GM23338 (cell line): Measurements from ENCODE around the gene DIP2B. TPM values are rescaled to one million over a fixed set of nuclear protein-coding genes. Genes with fewer than 3 reads are reported as not detected.

Experiments
- ATAC-seq: fragments of 200-7000 bp; cut with Tn5 transposase; 3 replicates; pipeline ENCODE4 v1.9.1; 2020
- DNase-seq: peaks from one replicate; pipeline ENCODE4 v3.0.0-alpha.2; 2015; ENCODE audit warnings: low spot score
- H2AFZ ChIP-seq: fragments of 200-600 bp; sonication (generic); 2 replicates; pipeline ENCODE4 v1.8.0; 2016; ENCODE audit warnings: antibody characterized with exemption, mild to moderate bottlenecking, moderate library complexity
- H3F3A ChIP-seq: fragments of 200-600 bp; sonication (generic); replicated peaks from 2 replicates; pipeline ENCODE4 v1.8.0; 2017; ENCODE audit warnings: antibody characterized with exemption, mixed run types, low read depth
- H3K27ac ChIP-seq: fragments of 200-600 bp; sonication (generic); 2 replicates; pipeline ENCODE4 v1.6.1; 2016; ENCODE audit warnings: low read depth
- H3K27me3 ChIP-seq: fragments of 200-600 bp; sonication (generic); 2 replicates; pipeline ENCODE4 v1.8.0; 2016; ENCODE audit warnings: mild to moderate bottlenecking, mixed run types, moderate library complexity; ENCODE audit not compliant: insufficient read depth
- H3K36me3 ChIP-seq: fragments of 200-600 bp; sonication (generic); 2 replicates; pipeline ENCODE4 v1.8.0; 2016; ENCODE audit warnings: mild to moderate bottlenecking; ENCODE audit not compliant: insufficient read depth
- H3K4me1 ChIP-seq: fragments of 200-600 bp; sonication (generic); 2 replicates; pipeline ENCODE4 v1.8.0; 2016; ENCODE audit warnings: mild to moderate bottlenecking, moderate library complexity; ENCODE audit not compliant: insufficient read depth
- H3K4me2 ChIP-seq: fragments of 200-600 bp; sonication (generic); 2 replicates; pipeline ENCODE4 v1.7.1; 2017; ENCODE audit warnings: mixed run types
- H3K4me3 ChIP-seq: fragments of 200-600 bp; sonication (generic); 2 replicates; pipeline ENCODE4 v1.6.1; 2016; ENCODE audit warnings: mixed run types
- H3K79me2 ChIP-seq: fragments of 200-600 bp; sonication (generic); replicated peaks from 2 replicates; pipeline ENCODE4 v1.8.0; 2017; ENCODE audit warnings: mild to moderate bottlenecking; ENCODE audit not compliant: insufficient read depth
- H3K9me2 ChIP-seq: fragments of 200-600 bp; sonication (generic); 2 replicates; pipeline ENCODE4 v1.8.0; 2017; ENCODE audit not compliant: insufficient read depth
- H4K20me1 ChIP-seq: fragments of 200-600 bp; sonication (generic); replicated peaks from 2 replicates; pipeline ENCODE4 v1.8.0; 2017; ENCODE audit warnings: mild to moderate bottlenecking; ENCODE audit not compliant: insufficient read depth
- H3K27ac Mint-ChIP-seq: 2 replicates; pipeline ENCODE4 v1.8.0; 2020; ENCODE audit warnings: inconsistent platforms, mild to moderate bottlenecking, moderate library complexity, mixed read lengths
- H3K27me3 Mint-ChIP-seq: 3 replicates; pipeline ENCODE4 v1.8.0; 2022; ENCODE audit warnings: low read depth, mild to moderate bottlenecking, moderate library complexity, mixed read lengths, inconsistent platforms; ENCODE audit not compliant: insufficient read depth, poor library complexity
- H3K36me3 Mint-ChIP-seq: 3 replicates; pipeline ENCODE4 v1.8.0; 2021; ENCODE audit warnings: low read depth, mild to moderate bottlenecking, inconsistent platforms, moderate library complexity, mixed read lengths
- H3K4me1 Mint-ChIP-seq: 3 replicates; pipeline ENCODE4 v1.8.0; 2020; ENCODE audit warnings: mild to moderate bottlenecking, inconsistent platforms, mixed read lengths
- H3K4me3 Mint-ChIP-seq: 3 replicates; pipeline ENCODE4 v1.8.0; 2021; ENCODE audit warnings: moderate library complexity, mild to moderate bottlenecking, inconsistent platforms, mixed read lengths
- H3K9me3 Mint-ChIP-seq: 3 replicates; pipeline ENCODE4 v1.8.0; 2020; ENCODE audit warnings: moderate library complexity, mild to moderate bottlenecking, inconsistent platforms, mixed read lengths
- CREB1 ChIP-seq: fragments of 250-450 bp; sonication (Bioruptor Pico); IDR thresholded peaks from 2 replicates; pipeline ENCODE4 v1.5.0; 2020; ENCODE audit warnings: low read depth, mild to moderate bottlenecking, moderate library complexity
- EZH2 ChIP-seq: fragments of 200-600 bp; sonication (generic); IDR thresholded peaks from one replicate; pipeline ENCODE4 v1.8.0; 2017; ENCODE audit warnings: antibody characterized with exemption, mild to moderate bottlenecking, low read depth; ENCODE audit not compliant: unreplicated experiment
- EZH2phosphoT487 ChIP-seq: fragments of 200-600 bp; sonication (generic); IDR thresholded peaks from one replicate; pipeline ENCODE4 v1.8.1; 2018; ENCODE audit warnings: antibody characterized with exemption; ENCODE audit not compliant: unreplicated experiment
- JUNB ChIP-seq: IDR thresholded peaks from one replicate; pipeline ENCODE4 v1.6.1; 2016; ENCODE audit warnings: antibody characterized with exemption; ENCODE audit not compliant: unreplicated experiment
- NANOG ChIP-seq: IDR thresholded peaks from 2 replicates; pipeline ENCODE4 v1.6.1; 2016; ENCODE audit warnings: antibody characterized with exemption, borderline replicate concordance
- POLR2AphosphoS5 ChIP-seq: IDR thresholded peaks from 2 replicates; pipeline ENCODE4 v1.6.1; 2016; ENCODE audit warnings: antibody characterized with exemption, low read depth
- STAT1 ChIP-seq: IDR thresholded peaks from one replicate; pipeline ENCODE4 v1.6.1; 2016; ENCODE audit warnings: antibody characterized with exemption; ENCODE audit not compliant: unreplicated experiment
- ZNF114 ChIP-seq: fragments of 250-450 bp; sonication (Bioruptor Pico); IDR thresholded peaks from 2 replicates; pipeline ENCODE4 v1.5.0; 2020; ENCODE audit warnings: mild to moderate bottlenecking, moderate library complexity
- ZNF331 ChIP-seq: fragments of 250-450 bp; sonication (Bioruptor Pico); IDR thresholded peaks from 2 replicates; pipeline ENCODE4 v1.5.0; 2020; ENCODE audit warnings: low read depth, mild to moderate bottlenecking, moderate library complexity
- polyA plus RNA-seq: library from polyadenylated mRNA; unstranded; fragments of >200 nt; fragmentation: Nextera tagmentation; extraction: Ambion mirVana; gene quantifications from 2 replicates; pipeline ENCODE4 v1.2.1, GENCODE V29; 2016
- total RNA-seq: library from RNA; depleted of rRNA; stranded (reverse); fragments of >200 nt; shearing (Covaris generic); gene quantifications from 2 replicates; pipeline ENCODE4 v1.2.3, GENCODE V29; 2014
- TF ChIP-seq, protein P1 (sequence below): IDR thresholded peaks from 2 replicates; pipeline ENCODE4 v1.6.1; 2016; ENCODE audit warnings: antibody characterized with exemption
- TF ChIP-seq, protein P2 (sequence below): IDR thresholded peaks from one replicate; pipeline ENCODE4 v1.6.1; 2018; ENCODE audit warnings: antibody characterized with exemption; ENCODE audit not compliant: unreplicated experiment
- TF ChIP-seq, protein P3 (sequence below), 2 experiments: fragments of 200-600 bp in 1 of 2; sonication (generic) in 1 of 2; conservative IDR thresholded peaks; 2 replicates each; pipeline versions ENCODE4 v1.5.1 to v1.6.1; 2016 to 2017; ENCODE audit warnings: antibody characterized with exemption in 2 of 2, low read depth in 2 of 2, mild to moderate bottlenecking in 2 of 2, moderate library complexity in 1 of 2
- TF ChIP-seq, protein P4 (sequence below): fragments of 250-450 bp; sonication (Bioruptor Pico); IDR thresholded peaks from 2 replicates; pipeline ENCODE4 v1.5.0; 2020; ENCODE audit warnings: mild to moderate bottlenecking, moderate library complexity

Gene DIP2B
- total and polyA plus RNA-seq, 2 experiments from 2014 or later = 8.0 to 36.4 TPM

DNA sequence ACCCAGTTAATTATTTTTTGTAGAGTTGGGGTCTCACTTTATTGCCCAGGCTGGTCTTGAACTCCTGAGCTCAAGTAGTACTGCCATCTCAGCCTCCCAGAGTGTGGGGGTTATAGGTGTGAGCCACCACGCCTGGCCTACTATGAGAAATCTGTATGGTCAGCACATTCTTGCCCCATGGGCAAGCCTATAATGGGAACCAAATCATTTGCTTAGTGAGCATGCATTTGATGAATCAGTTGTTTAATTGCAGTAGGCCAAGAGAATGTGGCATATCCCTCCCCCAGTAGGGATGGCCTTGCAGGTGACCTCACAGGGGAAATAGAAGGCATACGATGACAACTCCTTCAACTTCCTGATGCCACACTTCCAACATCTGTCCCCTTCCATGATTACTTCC, 122.7 kb downstream of the DIP2B start:
- ATAC-seq (no peak), DNase-seq (no peak)
- Histone ChIP-seq H3K4me2 (no peak overlapping the region), H3K9me2 (no peaks in the 10 kb centered on the region), H3K4me3 (no peak overlapping the region), H2AFZ (no peak overlapping the region), H4K20me1 (no peaks in the 10 kb centered on the region), H3K79me2 (peaks cover 16% of the 10 kb centered on the region), H3K36me3 (peaks cover 5% of the 10 kb centered on the region; the same call in 1 of the 2 replicates), H3K27me3 (no peaks in the 10 kb centered on the region), H3F3A (no peaks in the 10 kb centered on the region), H3K4me1 (peaks cover 13% of the 10 kb centered on the region), H3K27ac (no peak overlapping the region)
- peaks cover 22% of the 10 kb centered on the region for H3K4me1 Mint-ChIP-seq
- H3K36me3 Mint-ChIP-seq = peaks cover 20% of the 10 kb centered on the region
- H3K4me3 Mint-ChIP-seq = no peak overlapping the region
- TF ChIP-seq EZH2phosphoT487 (no peak), POLR2AphosphoS5 (no peak), EZH2 (no peak), CREB1 (no peak), ZNF114 (CRISPR knock-in tag) (no peak), STAT1 (no peak), JUNB (no peak), NANOG (no peak), ZNF331 (CRISPR knock-in tag) (no peak)
- TF ChIP-seq, protein P1, sequence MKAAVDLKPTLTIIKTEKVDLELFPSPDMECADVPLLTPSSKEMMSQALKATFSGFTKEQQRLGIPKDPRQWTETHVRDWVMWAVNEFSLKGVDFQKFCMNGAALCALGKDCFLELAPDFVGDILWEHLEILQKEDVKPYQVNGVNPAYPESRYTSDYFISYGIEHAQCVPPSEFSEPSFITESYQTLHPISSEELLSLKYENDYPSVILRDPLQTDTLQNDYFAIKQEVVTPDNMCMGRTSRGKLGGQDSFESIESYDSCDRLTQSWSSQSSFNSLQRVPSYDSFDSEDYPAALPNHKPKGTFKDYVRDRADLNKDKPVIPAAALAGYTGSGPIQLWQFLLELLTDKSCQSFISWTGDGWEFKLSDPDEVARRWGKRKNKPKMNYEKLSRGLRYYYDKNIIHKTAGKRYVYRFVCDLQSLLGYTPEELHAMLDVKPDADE = no peak
- TF ChIP-seq, protein P2, sequence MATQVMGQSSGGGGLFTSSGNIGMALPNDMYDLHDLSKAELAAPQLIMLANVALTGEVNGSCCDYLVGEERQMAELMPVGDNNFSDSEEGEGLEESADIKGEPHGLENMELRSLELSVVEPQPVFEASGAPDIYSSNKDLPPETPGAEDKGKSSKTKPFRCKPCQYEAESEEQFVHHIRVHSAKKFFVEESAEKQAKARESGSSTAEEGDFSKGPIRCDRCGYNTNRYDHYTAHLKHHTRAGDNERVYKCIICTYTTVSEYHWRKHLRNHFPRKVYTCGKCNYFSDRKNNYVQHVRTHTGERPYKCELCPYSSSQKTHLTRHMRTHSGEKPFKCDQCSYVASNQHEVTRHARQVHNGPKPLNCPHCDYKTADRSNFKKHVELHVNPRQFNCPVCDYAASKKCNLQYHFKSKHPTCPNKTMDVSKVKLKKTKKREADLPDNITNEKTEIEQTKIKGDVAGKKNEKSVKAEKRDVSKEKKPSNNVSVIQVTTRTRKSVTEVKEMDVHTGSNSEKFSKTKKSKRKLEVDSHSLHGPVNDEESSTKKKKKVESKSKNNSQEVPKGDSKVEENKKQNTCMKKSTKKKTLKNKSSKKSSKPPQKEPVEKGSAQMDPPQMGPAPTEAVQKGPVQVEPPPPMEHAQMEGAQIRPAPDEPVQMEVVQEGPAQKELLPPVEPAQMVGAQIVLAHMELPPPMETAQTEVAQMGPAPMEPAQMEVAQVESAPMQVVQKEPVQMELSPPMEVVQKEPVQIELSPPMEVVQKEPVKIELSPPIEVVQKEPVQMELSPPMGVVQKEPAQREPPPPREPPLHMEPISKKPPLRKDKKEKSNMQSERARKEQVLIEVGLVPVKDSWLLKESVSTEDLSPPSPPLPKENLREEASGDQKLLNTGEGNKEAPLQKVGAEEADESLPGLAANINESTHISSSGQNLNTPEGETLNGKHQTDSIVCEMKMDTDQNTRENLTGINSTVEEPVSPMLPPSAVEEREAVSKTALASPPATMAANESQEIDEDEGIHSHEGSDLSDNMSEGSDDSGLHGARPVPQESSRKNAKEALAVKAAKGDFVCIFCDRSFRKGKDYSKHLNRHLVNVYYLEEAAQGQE = no peak
- TF ChIP-seq, protein P3, sequence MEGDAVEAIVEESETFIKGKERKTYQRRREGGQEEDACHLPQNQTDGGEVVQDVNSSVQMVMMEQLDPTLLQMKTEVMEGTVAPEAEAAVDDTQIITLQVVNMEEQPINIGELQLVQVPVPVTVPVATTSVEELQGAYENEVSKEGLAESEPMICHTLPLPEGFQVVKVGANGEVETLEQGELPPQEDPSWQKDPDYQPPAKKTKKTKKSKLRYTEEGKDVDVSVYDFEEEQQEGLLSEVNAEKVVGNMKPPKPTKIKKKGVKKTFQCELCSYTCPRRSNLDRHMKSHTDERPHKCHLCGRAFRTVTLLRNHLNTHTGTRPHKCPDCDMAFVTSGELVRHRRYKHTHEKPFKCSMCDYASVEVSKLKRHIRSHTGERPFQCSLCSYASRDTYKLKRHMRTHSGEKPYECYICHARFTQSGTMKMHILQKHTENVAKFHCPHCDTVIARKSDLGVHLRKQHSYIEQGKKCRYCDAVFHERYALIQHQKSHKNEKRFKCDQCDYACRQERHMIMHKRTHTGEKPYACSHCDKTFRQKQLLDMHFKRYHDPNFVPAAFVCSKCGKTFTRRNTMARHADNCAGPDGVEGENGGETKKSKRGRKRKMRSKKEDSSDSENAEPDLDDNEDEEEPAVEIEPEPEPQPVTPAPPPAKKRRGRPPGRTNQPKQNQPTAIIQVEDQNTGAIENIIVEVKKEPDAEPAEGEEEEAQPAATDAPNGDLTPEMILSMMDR (conservative IDR thresholded peaks at IDR 0.05; ENCODE audit: low read depth in 2 of 2) = no peak
- TF ChIP-seq, protein P4, sequence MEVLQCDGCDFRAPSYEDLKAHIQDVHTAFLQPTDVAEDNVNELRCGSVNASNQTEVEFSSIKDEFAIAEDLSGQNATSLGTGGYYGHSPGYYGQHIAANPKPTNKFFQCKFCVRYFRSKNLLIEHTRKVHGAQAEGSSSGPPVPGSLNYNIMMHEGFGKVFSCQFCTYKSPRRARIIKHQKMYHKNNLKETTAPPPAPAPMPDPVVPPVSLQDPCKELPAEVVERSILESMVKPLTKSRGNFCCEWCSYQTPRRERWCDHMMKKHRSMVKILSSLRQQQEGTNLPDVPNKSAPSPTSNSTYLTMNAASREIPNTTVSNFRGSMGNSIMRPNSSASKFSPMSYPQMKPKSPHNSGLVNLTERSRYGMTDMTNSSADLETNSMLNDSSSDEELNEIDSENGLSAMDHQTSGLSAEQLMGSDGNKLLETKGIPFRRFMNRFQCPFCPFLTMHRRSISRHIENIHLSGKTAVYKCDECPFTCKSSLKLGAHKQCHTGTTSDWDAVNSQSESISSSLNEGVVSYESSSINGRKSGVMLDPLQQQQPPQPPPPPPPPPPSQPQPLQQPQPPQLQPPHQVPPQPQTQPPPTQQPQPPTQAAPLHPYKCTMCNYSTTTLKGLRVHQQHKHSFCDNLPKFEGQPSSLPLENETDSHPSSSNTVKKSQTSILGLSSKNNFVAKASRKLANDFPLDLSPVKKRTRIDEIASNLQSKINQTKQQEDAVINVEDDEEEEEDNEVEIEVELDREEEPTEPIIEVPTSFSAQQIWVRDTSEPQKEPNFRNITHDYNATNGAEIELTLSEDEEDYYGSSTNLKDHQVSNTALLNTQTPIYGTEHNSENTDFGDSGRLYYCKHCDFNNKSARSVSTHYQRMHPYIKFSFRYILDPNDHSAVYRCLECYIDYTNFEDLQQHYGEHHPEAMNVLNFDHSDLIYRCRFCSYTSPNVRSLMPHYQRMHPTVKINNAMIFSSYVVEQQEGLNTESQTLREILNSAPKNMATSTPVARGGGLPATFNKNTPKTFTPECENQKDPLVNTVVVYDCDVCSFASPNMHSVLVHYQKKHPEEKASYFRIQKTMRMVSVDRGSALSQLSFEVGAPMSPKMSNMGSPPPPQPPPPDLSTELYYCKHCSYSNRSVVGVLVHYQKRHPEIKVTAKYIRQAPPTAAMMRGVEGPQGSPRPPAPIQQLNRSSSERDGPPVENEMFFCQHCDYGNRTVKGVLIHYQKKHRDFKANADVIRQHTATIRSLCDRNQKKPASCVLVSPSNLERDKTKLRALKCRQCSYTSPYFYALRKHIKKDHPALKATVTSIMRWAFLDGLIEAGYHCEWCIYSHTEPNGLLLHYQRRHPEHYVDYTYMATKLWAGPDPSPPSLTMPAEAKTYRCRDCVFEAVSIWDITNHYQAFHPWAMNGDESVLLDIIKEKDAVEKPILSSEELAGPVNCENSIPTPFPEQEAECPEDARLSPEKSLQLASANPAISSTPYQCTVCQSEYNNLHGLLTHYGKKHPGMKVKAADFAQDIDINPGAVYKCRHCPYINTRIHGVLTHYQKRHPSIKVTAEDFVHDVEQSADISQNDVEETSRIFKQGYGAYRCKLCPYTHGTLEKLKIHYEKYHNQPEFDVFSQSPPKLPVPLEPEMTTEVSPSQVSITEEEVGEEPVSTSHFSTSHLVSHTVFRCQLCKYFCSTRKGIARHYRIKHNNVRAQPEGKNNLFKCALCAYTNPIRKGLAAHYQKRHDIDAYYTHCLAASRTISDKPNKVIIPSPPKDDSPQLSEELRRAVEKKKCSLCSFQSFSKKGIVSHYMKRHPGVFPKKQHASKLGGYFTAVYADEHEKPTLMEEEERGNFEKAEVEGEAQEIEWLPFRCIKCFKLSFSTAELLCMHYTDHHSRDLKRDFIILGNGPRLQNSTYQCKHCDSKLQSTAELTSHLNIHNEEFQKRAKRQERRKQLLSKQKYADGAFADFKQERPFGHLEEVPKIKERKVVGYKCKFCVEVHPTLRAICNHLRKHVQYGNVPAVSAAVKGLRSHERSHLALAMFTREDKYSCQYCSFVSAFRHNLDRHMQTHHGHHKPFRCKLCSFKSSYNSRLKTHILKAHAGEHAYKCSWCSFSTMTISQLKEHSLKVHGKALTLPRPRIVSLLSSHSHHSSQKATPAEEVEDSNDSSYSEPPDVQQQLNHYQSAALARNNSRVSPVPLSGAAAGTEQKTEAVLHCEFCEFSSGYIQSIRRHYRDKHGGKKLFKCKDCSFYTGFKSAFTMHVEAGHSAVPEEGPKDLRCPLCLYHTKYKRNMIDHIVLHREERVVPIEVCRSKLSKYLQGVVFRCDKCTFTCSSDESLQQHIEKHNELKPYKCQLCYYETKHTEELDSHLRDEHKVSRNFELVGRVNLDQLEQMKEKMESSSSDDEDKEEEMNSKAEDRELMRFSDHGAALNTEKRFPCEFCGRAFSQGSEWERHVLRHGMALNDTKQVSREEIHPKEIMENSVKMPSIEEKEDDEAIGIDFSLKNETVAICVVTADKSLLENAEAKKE (CRISPR knock-in tag) = no peak
- H3K27ac Mint-ChIP-seq = no peak overlapping the region; the same call in 1 of the 2 replicates
- H3K9me3 Mint-ChIP-seq = no peaks in the 10 kb centered on the region
- peaks cover 3% of the 10 kb centered on the region for H3K27me3 Mint-ChIP-seq
